GM23338 (cell line): ENCODE measurements around the gene NFIA. TPM values are rescaled to one million over a fixed set of nuclear protein-coding genes. Genes with fewer than 3 reads are reported as not detected.

Experiments used
- ATAC-seq: fragments of 200-7000 bp; cut with Tn5 transposase; 3 replicates; pipeline ENCODE4 v1.9.1; 2020
- DNase-seq: peaks from one replicate; pipeline ENCODE4 v3.0.0-alpha.2; 2015; ENCODE audit warnings: low spot score
- H2AFZ ChIP-seq: fragments of 200-600 bp; sonication (generic); 2 replicates; pipeline ENCODE4 v1.8.0; 2016; ENCODE audit warnings: antibody characterized with exemption, mild to moderate bottlenecking, moderate library complexity
- H3F3A ChIP-seq: fragments of 200-600 bp; sonication (generic); replicated peaks from 2 replicates; pipeline ENCODE4 v1.8.0; 2017; ENCODE audit warnings: antibody characterized with exemption, mixed run types, low read depth
- H3K27ac ChIP-seq: fragments of 200-600 bp; sonication (generic); 2 replicates; pipeline ENCODE4 v1.6.1; 2016; ENCODE audit warnings: low read depth
- H3K27me3 ChIP-seq: fragments of 200-600 bp; sonication (generic); 2 replicates; pipeline ENCODE4 v1.8.0; 2016; ENCODE audit warnings: mild to moderate bottlenecking, mixed run types, moderate library complexity; ENCODE audit not compliant: insufficient read depth
- H3K36me3 ChIP-seq: fragments of 200-600 bp; sonication (generic); 2 replicates; pipeline ENCODE4 v1.8.0; 2016; ENCODE audit warnings: mild to moderate bottlenecking; ENCODE audit not compliant: insufficient read depth
- H3K4me1 ChIP-seq: fragments of 200-600 bp; sonication (generic); 2 replicates; pipeline ENCODE4 v1.8.0; 2016; ENCODE audit warnings: mild to moderate bottlenecking, moderate library complexity; ENCODE audit not compliant: insufficient read depth
- H3K4me2 ChIP-seq: fragments of 200-600 bp; sonication (generic); 2 replicates; pipeline ENCODE4 v1.7.1; 2017; ENCODE audit warnings: mixed run types
- H3K4me3 ChIP-seq: fragments of 200-600 bp; sonication (generic); 2 replicates; pipeline ENCODE4 v1.6.1; 2016; ENCODE audit warnings: mixed run types
- H3K79me2 ChIP-seq: fragments of 200-600 bp; sonication (generic); replicated peaks from 2 replicates; pipeline ENCODE4 v1.8.0; 2017; ENCODE audit warnings: mild to moderate bottlenecking; ENCODE audit not compliant: insufficient read depth
- H3K9me2 ChIP-seq: fragments of 200-600 bp; sonication (generic); 2 replicates; pipeline ENCODE4 v1.8.0; 2017; ENCODE audit not compliant: insufficient read depth
- H4K20me1 ChIP-seq: fragments of 200-600 bp; sonication (generic); replicated peaks from 2 replicates; pipeline ENCODE4 v1.8.0; 2017; ENCODE audit warnings: mild to moderate bottlenecking; ENCODE audit not compliant: insufficient read depth
- H3K27ac Mint-ChIP-seq: 2 replicates; pipeline ENCODE4 v1.8.0; 2020; ENCODE audit warnings: inconsistent platforms, mild to moderate bottlenecking, moderate library complexity, mixed read lengths
- H3K27me3 Mint-ChIP-seq: 3 replicates; pipeline ENCODE4 v1.8.0; 2022; ENCODE audit warnings: low read depth, mild to moderate bottlenecking, moderate library complexity, mixed read lengths, inconsistent platforms; ENCODE audit not compliant: insufficient read depth, poor library complexity
- H3K36me3 Mint-ChIP-seq: 3 replicates; pipeline ENCODE4 v1.8.0; 2021; ENCODE audit warnings: low read depth, mild to moderate bottlenecking, inconsistent platforms, moderate library complexity, mixed read lengths
- H3K4me1 Mint-ChIP-seq: 3 replicates; pipeline ENCODE4 v1.8.0; 2020; ENCODE audit warnings: mild to moderate bottlenecking, inconsistent platforms, mixed read lengths
- H3K4me3 Mint-ChIP-seq: 3 replicates; pipeline ENCODE4 v1.8.0; 2021; ENCODE audit warnings: moderate library complexity, mild to moderate bottlenecking, inconsistent platforms, mixed read lengths
- H3K9me3 Mint-ChIP-seq: 3 replicates; pipeline ENCODE4 v1.8.0; 2020; ENCODE audit warnings: moderate library complexity, mild to moderate bottlenecking, inconsistent platforms, mixed read lengths
- CREB1 ChIP-seq: fragments of 250-450 bp; sonication (Bioruptor Pico); IDR thresholded peaks from 2 replicates; pipeline ENCODE4 v1.5.0; 2020; ENCODE audit warnings: low read depth, mild to moderate bottlenecking, moderate library complexity
- EZH2 ChIP-seq: fragments of 200-600 bp; sonication (generic); IDR thresholded peaks from one replicate; pipeline ENCODE4 v1.8.0; 2017; ENCODE audit warnings: antibody characterized with exemption, mild to moderate bottlenecking, low read depth; ENCODE audit not compliant: unreplicated experiment
- EZH2phosphoT487 ChIP-seq: fragments of 200-600 bp; sonication (generic); IDR thresholded peaks from one replicate; pipeline ENCODE4 v1.8.1; 2018; ENCODE audit warnings: antibody characterized with exemption; ENCODE audit not compliant: unreplicated experiment
- JUNB ChIP-seq: IDR thresholded peaks from one replicate; pipeline ENCODE4 v1.6.1; 2016; ENCODE audit warnings: antibody characterized with exemption; ENCODE audit not compliant: unreplicated experiment
- NANOG ChIP-seq: IDR thresholded peaks from 2 replicates; pipeline ENCODE4 v1.6.1; 2016; ENCODE audit warnings: antibody characterized with exemption, borderline replicate concordance
- POLR2AphosphoS5 ChIP-seq: IDR thresholded peaks from 2 replicates; pipeline ENCODE4 v1.6.1; 2016; ENCODE audit warnings: antibody characterized with exemption, low read depth
- STAT1 ChIP-seq: IDR thresholded peaks from one replicate; pipeline ENCODE4 v1.6.1; 2016; ENCODE audit warnings: antibody characterized with exemption; ENCODE audit not compliant: unreplicated experiment
- ZNF114 ChIP-seq: fragments of 250-450 bp; sonication (Bioruptor Pico); IDR thresholded peaks from 2 replicates; pipeline ENCODE4 v1.5.0; 2020; ENCODE audit warnings: mild to moderate bottlenecking, moderate library complexity
- ZNF331 ChIP-seq: fragments of 250-450 bp; sonication (Bioruptor Pico); IDR thresholded peaks from 2 replicates; pipeline ENCODE4 v1.5.0; 2020; ENCODE audit warnings: low read depth, mild to moderate bottlenecking, moderate library complexity
- polyA plus RNA-seq: library from polyadenylated mRNA; unstranded; fragments of >200 nt; fragmentation: Nextera tagmentation; extraction: Ambion mirVana; gene quantifications from 2 replicates; pipeline ENCODE4 v1.2.1, GENCODE V29; 2016
- total RNA-seq: library from RNA; depleted of rRNA; stranded (reverse); fragments of >200 nt; shearing (Covaris generic); gene quantifications from 2 replicates; pipeline ENCODE4 v1.2.3, GENCODE V29; 2014
- TF ChIP-seq, protein P1 (sequence below): IDR thresholded peaks from 2 replicates; pipeline ENCODE4 v1.6.1; 2016; ENCODE audit warnings: antibody characterized with exemption
- TF ChIP-seq, protein P2 (sequence below), 2 experiments: fragments of 200-600 bp in 1 of 2; sonication (generic) in 1 of 2; conservative IDR thresholded peaks; 2 replicates each; pipeline versions ENCODE4 v1.5.1 to v1.6.1; 2016 to 2017; ENCODE audit warnings: antibody characterized with exemption in 2 of 2, low read depth in 2 of 2, mild to moderate bottlenecking in 2 of 2, moderate library complexity in 1 of 2
- TF ChIP-seq, protein P3 (sequence below): fragments of 250-450 bp; sonication (Bioruptor Pico); IDR thresholded peaks from 2 replicates; pipeline ENCODE4 v1.5.0; 2020; ENCODE audit warnings: mild to moderate bottlenecking, moderate library complexity
- TF ChIP-seq, protein P4 (sequence below): IDR thresholded peaks from one replicate; pipeline ENCODE4 v1.6.1; 2018; ENCODE audit warnings: antibody characterized with exemption; ENCODE audit not compliant: unreplicated experiment

NFIA gene
- total and polyA plus RNA-seq, 2 experiments from 2014 or later: 0.97 to 2.3 TPM

DNA sequence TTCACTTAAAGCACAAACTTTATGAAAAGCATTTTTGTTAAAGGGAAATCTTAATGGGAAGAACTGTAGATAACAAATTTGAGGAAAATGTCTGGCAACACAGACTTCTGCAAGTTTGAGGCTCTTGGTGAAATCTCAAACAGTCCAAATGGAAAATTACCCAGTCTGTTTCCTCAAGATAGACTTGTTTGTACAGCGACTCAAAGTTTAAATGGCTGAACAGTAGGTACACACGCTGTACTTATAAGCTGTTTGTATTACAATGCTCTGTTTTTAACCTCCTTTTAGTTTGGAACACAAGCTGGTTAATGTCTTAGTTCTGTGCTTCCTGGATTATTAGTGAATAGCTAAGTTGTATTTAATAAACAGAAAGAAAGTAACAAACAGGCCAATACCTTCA is 217.1 kb downstream of the NFIA start:
- Mint-ChIP-seq H3K4me1 (peaks cover 58% of the 10 kb centered on the region), H3K4me3 (no peak overlapping the region), H3K9me3 (peaks cover 15% of the 10 kb centered on the region), H3K27me3 (peaks cover 1% of the 10 kb centered on the region), H3K27ac (no peak overlapping the region), H3K36me3 (peaks cover 17% of the 10 kb centered on the region)
- H4K20me1 ChIP-seq: no peaks in the 10 kb centered on the region
- H2AFZ ChIP-seq: no peak overlapping the region
- no peaks in the 10 kb centered on the region for H3K27me3 ChIP-seq
- H3F3A ChIP-seq: no peaks in the 10 kb centered on the region
- no peaks in the 10 kb centered on the region for H3K79me2 ChIP-seq
- peaks cover 44% of the 10 kb centered on the region for H3K4me1 ChIP-seq
- no peak for DNase-seq
- TF ChIP-seq NANOG (no peak), JUNB (no peak), POLR2AphosphoS5 (no peak), EZH2 (no peak), CREB1 (no peak), ZNF331 (CRISPR knock-in tag) (no peak), ZNF114 (CRISPR knock-in tag) (no peak), EZH2phosphoT487 (no peak), STAT1 (no peak)
- TF ChIP-seq, protein P1, sequence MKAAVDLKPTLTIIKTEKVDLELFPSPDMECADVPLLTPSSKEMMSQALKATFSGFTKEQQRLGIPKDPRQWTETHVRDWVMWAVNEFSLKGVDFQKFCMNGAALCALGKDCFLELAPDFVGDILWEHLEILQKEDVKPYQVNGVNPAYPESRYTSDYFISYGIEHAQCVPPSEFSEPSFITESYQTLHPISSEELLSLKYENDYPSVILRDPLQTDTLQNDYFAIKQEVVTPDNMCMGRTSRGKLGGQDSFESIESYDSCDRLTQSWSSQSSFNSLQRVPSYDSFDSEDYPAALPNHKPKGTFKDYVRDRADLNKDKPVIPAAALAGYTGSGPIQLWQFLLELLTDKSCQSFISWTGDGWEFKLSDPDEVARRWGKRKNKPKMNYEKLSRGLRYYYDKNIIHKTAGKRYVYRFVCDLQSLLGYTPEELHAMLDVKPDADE: no peak
- TF ChIP-seq, protein P2, sequence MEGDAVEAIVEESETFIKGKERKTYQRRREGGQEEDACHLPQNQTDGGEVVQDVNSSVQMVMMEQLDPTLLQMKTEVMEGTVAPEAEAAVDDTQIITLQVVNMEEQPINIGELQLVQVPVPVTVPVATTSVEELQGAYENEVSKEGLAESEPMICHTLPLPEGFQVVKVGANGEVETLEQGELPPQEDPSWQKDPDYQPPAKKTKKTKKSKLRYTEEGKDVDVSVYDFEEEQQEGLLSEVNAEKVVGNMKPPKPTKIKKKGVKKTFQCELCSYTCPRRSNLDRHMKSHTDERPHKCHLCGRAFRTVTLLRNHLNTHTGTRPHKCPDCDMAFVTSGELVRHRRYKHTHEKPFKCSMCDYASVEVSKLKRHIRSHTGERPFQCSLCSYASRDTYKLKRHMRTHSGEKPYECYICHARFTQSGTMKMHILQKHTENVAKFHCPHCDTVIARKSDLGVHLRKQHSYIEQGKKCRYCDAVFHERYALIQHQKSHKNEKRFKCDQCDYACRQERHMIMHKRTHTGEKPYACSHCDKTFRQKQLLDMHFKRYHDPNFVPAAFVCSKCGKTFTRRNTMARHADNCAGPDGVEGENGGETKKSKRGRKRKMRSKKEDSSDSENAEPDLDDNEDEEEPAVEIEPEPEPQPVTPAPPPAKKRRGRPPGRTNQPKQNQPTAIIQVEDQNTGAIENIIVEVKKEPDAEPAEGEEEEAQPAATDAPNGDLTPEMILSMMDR (conservative IDR thresholded peaks at IDR 0.05; ENCODE audit: low read depth in 2 of 2): no peak
- TF ChIP-seq, protein P3, sequence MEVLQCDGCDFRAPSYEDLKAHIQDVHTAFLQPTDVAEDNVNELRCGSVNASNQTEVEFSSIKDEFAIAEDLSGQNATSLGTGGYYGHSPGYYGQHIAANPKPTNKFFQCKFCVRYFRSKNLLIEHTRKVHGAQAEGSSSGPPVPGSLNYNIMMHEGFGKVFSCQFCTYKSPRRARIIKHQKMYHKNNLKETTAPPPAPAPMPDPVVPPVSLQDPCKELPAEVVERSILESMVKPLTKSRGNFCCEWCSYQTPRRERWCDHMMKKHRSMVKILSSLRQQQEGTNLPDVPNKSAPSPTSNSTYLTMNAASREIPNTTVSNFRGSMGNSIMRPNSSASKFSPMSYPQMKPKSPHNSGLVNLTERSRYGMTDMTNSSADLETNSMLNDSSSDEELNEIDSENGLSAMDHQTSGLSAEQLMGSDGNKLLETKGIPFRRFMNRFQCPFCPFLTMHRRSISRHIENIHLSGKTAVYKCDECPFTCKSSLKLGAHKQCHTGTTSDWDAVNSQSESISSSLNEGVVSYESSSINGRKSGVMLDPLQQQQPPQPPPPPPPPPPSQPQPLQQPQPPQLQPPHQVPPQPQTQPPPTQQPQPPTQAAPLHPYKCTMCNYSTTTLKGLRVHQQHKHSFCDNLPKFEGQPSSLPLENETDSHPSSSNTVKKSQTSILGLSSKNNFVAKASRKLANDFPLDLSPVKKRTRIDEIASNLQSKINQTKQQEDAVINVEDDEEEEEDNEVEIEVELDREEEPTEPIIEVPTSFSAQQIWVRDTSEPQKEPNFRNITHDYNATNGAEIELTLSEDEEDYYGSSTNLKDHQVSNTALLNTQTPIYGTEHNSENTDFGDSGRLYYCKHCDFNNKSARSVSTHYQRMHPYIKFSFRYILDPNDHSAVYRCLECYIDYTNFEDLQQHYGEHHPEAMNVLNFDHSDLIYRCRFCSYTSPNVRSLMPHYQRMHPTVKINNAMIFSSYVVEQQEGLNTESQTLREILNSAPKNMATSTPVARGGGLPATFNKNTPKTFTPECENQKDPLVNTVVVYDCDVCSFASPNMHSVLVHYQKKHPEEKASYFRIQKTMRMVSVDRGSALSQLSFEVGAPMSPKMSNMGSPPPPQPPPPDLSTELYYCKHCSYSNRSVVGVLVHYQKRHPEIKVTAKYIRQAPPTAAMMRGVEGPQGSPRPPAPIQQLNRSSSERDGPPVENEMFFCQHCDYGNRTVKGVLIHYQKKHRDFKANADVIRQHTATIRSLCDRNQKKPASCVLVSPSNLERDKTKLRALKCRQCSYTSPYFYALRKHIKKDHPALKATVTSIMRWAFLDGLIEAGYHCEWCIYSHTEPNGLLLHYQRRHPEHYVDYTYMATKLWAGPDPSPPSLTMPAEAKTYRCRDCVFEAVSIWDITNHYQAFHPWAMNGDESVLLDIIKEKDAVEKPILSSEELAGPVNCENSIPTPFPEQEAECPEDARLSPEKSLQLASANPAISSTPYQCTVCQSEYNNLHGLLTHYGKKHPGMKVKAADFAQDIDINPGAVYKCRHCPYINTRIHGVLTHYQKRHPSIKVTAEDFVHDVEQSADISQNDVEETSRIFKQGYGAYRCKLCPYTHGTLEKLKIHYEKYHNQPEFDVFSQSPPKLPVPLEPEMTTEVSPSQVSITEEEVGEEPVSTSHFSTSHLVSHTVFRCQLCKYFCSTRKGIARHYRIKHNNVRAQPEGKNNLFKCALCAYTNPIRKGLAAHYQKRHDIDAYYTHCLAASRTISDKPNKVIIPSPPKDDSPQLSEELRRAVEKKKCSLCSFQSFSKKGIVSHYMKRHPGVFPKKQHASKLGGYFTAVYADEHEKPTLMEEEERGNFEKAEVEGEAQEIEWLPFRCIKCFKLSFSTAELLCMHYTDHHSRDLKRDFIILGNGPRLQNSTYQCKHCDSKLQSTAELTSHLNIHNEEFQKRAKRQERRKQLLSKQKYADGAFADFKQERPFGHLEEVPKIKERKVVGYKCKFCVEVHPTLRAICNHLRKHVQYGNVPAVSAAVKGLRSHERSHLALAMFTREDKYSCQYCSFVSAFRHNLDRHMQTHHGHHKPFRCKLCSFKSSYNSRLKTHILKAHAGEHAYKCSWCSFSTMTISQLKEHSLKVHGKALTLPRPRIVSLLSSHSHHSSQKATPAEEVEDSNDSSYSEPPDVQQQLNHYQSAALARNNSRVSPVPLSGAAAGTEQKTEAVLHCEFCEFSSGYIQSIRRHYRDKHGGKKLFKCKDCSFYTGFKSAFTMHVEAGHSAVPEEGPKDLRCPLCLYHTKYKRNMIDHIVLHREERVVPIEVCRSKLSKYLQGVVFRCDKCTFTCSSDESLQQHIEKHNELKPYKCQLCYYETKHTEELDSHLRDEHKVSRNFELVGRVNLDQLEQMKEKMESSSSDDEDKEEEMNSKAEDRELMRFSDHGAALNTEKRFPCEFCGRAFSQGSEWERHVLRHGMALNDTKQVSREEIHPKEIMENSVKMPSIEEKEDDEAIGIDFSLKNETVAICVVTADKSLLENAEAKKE (CRISPR knock-in tag): no peak
- TF ChIP-seq, protein P4, sequence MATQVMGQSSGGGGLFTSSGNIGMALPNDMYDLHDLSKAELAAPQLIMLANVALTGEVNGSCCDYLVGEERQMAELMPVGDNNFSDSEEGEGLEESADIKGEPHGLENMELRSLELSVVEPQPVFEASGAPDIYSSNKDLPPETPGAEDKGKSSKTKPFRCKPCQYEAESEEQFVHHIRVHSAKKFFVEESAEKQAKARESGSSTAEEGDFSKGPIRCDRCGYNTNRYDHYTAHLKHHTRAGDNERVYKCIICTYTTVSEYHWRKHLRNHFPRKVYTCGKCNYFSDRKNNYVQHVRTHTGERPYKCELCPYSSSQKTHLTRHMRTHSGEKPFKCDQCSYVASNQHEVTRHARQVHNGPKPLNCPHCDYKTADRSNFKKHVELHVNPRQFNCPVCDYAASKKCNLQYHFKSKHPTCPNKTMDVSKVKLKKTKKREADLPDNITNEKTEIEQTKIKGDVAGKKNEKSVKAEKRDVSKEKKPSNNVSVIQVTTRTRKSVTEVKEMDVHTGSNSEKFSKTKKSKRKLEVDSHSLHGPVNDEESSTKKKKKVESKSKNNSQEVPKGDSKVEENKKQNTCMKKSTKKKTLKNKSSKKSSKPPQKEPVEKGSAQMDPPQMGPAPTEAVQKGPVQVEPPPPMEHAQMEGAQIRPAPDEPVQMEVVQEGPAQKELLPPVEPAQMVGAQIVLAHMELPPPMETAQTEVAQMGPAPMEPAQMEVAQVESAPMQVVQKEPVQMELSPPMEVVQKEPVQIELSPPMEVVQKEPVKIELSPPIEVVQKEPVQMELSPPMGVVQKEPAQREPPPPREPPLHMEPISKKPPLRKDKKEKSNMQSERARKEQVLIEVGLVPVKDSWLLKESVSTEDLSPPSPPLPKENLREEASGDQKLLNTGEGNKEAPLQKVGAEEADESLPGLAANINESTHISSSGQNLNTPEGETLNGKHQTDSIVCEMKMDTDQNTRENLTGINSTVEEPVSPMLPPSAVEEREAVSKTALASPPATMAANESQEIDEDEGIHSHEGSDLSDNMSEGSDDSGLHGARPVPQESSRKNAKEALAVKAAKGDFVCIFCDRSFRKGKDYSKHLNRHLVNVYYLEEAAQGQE: no peak
- no peak for ATAC-seq
- H3K36me3 ChIP-seq: no peaks in the 10 kb centered on the region
- H3K27ac ChIP-seq: no peak overlapping the region
- no peak overlapping the region for H3K4me2 ChIP-seq
- no peak overlapping the region for H3K4me3 ChIP-seq
- H3K9me2 ChIP-seq: no peaks in the 10 kb centered on the region
